Stimulated activated CD8-positive, alpha-beta memory T cell treated with anti-CD3 and anti-CD28 coated beads, Interleukin-7, amount 100 ng/mL, for 4 hours (primary cell): ENCODE data around the gene BET1L.
"Not testable (repeated sequence)": the region's sequence is repeated elsewhere in the genome, so short reads cannot be mapped to it uniquely, and the experiment has no call there.

ENCODE experiments used
- DNase-seq, 2 donors: peaks; one replicate each; pipeline ENCODE4 v3.0.0-alpha.2; 2020; ENCODE audit warnings: low read depth in 2 of 2

The BET1L gene

DNA sequence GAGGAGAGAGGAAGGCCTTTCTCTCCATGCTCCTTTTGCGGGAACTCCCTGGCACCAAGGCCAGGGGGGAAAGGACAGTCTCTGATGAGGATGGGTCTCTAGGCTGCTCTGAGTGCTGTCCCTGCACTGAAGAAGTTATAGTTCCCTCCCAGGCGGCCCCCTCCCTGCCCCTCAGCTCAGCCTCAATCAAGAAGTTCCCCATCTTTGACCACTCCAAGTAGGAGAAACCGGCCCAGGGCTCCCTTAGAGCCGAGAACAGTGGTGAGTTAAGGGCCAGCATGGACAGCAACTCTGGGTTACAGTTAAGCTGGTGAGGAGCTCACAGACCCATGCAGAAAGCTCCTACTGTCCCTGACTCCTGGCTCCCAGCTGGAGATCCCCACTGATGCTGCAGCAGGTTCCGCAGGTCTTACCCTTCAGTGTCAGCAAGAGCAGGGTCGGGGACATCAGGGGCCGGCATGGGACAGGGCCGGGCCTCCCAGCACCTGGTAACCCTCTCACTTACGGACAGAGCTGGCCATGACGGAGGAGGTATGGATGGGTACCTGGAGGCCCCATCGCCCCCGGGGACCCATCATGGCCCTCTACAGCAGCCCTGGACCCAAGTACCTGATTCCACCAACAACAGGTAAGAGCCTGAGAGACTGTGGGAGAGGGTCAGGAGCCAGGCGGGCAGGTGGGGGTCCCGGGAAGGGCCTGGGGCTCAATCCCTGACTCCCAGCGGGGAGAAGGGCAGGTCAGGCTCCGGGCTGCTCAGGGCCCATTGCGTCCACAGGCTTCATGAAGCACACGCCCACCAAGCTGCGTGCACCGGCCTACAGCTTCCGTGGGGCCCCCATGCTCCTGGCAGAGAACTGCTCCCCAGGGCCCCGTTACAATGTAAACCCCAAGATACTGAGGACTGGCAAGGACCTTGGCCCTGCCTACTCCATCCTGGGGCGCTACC lies 10.1 kb downstream of the BET1L start:
- no peak for DNase-seq

DNA sequence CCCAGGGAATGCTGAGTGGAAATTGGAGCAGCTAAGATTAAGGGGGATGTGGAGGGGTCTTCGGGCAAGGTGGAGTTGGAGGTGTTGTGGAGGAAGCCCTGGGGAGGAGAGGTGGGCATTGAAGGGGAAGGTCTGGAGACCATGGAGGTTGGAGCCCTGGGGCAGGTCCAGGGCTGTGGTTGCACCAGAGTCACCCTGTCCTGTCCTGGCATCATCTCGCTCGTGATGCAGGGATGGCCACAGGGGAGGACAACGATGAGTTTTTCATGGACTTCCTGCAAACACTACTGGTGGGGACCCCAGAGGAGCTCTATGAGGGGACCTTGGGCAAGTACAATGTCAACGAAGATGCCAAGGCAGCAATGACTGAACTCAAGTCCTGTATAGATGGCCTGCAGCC lies 13.7 kb downstream of the BET1L start:
- DNase-seq: not testable (repeated sequence)

DNA sequence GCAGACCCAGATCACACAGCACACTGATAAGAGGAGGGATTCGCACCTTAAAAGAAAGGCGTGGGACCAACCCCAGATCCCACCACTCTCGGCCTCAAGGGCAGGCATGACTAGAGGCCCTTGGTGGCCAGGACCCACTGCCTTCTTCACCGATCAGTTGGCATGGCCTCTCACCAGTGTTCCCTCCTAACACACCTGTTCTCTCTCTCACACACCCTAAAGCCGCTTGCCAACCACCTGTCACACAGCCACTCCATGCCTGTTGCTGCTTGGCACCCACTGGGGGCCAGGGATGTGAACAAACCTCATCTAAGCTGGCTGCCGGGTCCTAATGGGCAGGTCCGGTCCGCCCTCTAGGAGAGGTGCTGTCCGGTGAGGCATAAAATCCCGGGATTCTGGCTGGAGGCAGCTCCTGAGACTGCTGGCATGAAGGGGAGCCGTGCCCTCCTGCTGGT lies 14.5 kb downstream of the BET1L start, which contains the start of gene SCGB1C1:
Gene SCGB1C1 (plus strand): TSS at position 405 of the 455 bp plus-strand sequence. CDS start 22 bp downstream, at position 427.
- DNase-seq: not testable (repeated sequence)

DNA sequence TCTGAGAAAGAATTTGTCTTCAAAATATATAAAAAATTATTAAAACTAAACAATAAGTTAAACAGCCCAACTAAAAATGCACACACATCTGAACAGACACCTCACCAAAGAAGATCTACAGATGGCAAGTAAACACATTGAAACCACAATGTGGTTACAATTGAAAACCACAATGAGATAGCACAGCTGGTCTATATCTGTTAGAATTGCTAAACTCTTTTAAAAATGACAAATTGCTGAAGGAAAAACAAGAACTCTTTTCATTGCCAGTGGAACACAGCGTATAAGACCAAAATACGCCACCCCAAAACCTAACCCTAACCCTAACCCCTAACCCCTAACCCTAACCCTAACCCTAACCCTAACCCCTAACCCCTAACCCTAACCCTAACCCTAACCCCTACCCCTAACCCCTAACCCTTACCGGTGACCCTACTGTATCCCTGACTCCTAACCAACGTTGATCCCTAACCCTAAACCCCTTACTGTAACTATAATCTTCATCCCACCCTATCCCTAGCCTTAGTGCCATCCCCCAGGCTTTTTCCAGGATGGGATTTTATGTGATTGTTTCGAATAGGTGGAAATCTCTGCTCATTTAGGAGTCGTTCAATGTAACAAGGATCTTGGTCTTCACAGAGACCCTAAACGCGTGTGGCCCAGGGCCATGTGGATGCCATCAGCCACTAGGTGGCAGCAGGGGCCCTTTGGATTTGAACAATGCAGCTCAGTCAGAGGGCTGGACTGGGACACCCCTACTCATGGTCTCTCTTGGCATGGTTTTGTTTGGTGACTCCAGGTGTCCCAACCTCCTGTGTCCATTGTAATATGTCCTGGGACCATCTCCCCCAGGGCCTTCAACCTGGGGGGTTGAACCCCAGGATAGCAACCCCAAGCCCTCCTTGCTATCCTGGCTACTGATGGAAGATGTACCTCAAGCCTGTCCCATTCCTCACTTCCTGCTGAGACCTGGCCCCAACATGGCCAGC lies 15.4 kb downstream of the BET1L start:
- DNase-seq: peak in 1 of 2 donors; percentile 59

DNA sequence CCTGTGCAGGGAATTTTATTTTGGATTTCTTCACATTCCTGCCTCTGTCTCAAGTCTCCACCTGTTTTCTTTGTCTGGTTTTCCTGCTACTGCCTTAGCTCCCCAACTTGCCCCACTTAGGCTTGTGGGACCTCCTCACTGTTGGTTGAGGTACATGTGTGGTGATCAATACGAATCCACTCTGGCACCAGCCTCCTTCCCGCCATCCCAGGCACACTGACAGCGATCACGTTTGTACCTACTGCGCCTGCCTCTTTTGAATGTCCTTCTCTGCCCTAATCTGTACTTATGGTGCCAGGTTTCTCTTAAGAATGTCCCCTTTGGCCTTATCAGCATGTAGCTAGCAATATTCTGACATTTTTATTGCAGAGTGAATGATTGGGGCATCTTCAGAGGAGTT lies 16.7 kb downstream of the BET1L start:
- not testable (repeated sequence) for DNase-seq

DNA sequence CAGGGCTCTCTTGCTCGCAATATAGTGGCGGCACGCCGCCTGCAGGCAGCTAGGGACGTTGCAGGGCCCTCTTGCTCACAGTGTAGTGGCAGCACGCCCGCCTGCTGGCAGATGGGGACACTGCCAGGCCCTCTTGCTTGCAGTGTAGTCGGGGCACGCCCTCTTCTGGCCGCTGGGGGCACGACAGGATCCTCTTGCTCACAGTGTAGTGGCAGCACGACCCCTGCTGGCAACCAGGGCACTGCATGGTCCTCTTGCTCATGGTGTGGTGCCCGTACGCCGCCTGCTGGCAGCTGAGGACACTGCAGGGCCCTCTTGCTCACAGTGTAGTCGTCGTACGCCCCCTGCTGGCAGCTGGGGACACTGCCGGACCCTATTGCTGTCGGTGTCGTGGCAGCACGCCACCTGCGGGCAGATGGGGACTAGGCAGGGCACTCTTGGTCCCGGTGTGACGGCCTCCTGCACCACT lies 17.3 kb downstream of the BET1L start:
- DNase-seq: not testable (repeated sequence)

DNA sequence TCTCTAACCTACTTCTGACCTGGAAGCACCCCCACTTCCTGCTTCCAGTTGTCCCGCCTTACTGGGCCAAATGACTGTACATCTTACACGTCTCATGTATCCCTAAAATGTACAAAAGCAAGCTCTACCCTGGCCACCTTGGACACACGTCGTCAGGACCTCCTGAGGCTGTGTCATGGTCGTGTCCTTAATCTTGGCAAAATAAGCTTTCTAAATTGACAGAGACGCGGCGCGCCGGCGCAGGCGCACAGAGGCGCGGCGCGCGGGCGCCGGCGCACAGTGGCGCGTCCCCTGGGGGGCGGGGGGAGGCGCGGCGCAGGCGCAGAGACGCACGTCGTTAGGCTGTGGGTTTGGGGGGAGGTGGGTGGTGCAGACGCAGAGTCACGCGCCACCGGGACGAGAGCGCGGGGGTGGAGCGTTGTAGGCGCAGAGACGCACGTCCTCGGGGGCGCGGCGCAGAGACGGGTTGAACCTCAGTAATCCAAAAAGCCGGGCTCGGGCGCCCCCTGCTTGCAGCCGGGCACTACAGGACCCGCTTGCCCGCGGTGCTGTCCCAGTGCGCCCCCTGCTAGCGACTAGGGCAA lies 17.9 kb downstream of the BET1L start:
- DNase-seq: not testable (repeated sequence)

DNA sequence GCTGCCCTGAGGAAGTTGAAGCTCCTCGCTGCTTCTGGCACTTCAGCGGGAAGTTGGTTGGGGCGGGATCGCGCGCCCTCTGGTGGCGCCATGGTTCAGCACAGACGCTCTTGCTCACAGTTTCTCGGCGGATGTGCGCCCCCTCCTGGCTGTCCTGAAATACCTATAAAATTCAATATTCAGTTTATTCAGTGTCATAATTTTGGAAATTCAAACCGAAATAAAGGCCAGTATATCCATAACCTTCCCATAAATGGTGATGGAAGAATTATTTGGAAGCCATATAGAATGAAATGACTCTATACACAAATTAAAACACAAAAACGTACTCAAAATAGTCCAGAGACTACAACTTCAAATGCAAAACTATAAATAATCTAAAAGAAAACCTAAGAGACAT lies 27.0 kb downstream of the BET1L start:
- not testable (repeated sequence) for DNase-seq
